NCI-H2171 treated with DMSO at 0.1 percent for 48 hours (cell line): ENCODE results near the gene CELF5.

Experiments
- DNase-seq: peaks from one replicate; lab custom pipeline; 2025; lab: John Stamatoyannopoulos, UW

Gene CELF5

DNA sequence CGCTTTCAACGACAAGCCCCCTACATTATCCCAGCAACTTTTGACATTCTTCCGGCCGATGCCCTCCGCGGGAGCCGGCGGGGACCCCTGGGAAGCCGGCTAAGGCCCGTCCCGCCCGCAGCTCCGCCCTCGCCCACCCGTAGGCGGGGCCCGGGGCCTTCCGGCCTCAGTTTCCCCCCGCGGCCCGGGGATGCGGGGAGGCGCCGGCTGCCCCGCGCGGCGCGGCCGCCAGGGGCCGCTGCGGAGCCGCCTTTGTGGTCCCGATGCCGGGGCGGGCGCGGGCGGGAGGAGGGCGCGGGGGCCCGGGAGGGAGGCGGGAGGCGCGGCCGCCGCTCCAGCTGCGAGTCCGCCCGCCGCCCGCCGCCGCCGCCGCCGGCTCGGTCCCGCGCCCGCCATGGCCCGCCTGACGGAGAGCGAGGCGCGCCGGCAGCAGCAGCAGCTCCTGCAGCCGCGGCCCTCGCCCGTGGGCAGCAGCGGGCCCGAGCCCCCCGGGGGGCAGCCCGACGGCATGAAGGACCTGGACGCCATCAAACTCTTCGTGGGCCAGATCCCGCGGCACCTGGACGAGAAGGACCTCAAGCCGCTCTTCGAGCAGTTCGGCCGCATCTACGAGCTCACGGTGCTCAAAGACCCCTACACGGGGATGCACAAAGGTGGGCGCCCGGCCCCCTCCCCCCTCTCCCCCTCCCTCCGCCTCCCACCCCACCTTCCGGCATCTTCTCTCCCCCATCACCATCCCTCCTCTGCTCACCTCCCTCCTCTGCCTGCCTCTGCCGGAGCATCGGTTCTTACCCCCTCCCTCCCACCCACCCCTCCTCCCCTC, at the start of gene CELF5:
CELF5 (plus strand) TSS at position 316 of the 823 bp plus-strand sequence; CDS start at position 395, 79 bp downstream.
- peak; percentile 62 for DNase-seq

GRCh38 chr19:3175781-3176714, 48.4 kb upstream of the CELF5 start:
- peak; percentile 73 for DNase-seq

- DNase-seq, result no peak
These were observed 47.6 kb upstream of the CELF5 start for GRCh38 chr19:3176715-3177501.

- no peak for DNase-seq
These were observed 46.0 kb upstream of the CELF5 start, which contains the start of gene S1PR4 for GRCh38 chr19:3178377-3178972. TSS of gene S1PR4 (plus strand) at chr19:3178769. CDS start at chr19:3178793, 24 bp downstream.

GRCh38 chr19:3178973-3179738, 45.3 kb upstream of the CELF5 start:
- no peak for DNase-seq

DNA sequence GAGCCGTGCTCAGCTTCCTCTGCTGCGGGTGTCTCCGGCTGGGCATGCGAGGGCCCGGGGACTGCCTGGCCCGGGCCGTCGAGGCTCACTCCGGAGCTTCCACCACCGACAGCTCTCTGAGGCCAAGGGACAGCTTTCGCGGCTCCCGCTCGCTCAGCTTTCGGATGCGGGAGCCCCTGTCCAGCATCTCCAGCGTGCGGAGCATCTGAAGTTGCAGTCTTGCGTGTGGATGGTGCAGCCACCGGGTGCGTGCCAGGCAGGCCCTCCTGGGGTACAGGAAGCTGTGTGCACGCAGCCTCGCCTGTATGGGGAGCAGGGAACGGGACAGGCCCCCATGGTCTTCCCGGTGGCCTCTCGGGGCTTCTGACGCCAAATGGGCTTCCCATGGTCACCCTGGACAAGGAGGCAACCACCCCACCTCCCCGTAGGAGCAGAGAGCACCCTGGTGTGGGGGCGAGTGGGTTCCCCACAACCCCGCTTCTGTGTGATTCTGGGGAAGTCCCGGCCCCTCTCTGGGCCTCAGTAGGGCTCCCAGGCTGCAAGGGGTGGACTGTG, 44.6 kb upstream of the CELF5 start:
- DNase-seq, result no peak

- no peak for DNase-seq
These were observed 40.5 kb upstream of the CELF5 start for GRCh38 chr19:3183721-3184641.

GRCh38 chr19:3184847-3185460, 39.5 kb upstream of the CELF5 start:
- DNase-seq, result peak; percentile 95

- DNase-seq, result peak; percentile 98
These were observed 38.9 kb upstream of the CELF5 start, which contains the start of gene NCLN for GRCh38 chr19:3185461-3186159. TSS of gene NCLN (plus strand) at chr19:3185930. CDS start at chr19:3186031, 101 bp downstream.

DNA sequence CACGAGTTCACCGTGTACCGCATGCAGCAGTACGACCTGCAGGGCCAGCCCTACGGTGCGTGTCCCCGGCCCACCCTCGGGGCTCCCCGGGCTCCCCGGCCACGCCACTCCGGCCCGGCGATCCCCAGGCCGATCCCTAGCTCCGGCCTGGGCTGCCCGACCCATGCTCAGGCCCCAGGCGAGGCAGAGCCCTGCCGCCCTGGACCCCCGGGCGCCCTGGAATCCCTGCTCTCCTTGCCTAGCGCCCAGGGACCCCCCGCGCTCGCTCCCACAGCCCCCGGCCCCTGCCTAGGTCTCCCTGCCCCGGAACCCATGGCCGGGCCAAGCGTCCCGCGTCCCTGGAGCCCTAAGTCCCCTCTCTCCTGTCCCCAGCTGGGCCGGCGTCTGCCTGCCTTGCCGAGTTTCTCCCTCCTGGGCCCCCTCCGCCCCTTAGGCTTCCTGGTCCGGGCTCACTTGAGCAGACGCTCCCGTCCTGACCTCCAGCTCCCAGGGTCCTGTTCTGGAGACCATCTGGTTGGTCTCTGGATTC, 38.2 kb upstream of the CELF5 start:
- DNase-seq, result no peak

- no peak for DNase-seq
These were observed 37.4 kb upstream of the CELF5 start for GRCh38 chr19:3186891-3187661.

DNA sequence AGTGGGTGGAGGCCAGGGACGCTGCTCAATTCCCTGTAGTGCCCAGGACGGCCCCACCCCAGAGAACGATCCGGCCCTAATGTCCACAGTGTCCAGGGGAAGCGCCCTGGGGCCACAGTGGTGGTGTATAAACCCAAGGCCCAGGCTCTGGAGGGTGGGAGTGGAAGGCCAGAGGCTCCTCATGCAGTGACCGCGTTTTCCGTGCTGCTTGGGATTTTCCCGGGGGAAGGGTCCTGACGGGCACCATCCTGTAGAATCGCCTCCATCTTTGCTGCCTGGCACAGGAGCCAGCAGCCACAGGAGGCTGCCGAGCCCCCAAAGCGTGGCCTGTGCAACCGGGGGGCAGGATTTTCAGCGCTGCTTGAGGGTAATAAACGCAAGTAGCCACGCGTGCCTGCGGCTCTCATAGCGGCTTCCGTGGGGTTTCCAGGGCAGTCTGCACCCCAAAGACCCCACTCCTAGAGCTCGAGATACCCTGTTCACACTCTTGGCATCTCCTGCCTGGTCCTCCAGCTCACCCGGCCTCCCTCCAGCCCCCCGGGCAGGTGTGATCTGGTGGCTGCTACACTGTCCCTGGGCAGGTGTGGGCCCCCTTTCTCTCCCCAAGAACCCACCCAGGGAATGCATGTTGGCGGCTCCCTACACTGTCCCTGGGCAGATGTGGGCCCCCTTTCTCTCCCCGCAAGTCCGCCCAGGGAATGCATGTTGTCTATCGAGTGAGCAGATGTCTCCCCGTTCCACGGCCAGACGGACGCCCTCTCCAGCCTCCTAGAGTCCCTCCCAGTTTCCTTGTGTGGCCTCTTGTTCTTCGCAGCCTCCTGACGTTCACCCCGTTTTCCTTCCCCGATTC, 36.6 kb upstream of the CELF5 start:
- no peak for DNase-seq

- DNase-seq, result no peak
These were observed 35.5 kb upstream of the CELF5 start for GRCh38 chr19:3188627-3189596.

DNA sequence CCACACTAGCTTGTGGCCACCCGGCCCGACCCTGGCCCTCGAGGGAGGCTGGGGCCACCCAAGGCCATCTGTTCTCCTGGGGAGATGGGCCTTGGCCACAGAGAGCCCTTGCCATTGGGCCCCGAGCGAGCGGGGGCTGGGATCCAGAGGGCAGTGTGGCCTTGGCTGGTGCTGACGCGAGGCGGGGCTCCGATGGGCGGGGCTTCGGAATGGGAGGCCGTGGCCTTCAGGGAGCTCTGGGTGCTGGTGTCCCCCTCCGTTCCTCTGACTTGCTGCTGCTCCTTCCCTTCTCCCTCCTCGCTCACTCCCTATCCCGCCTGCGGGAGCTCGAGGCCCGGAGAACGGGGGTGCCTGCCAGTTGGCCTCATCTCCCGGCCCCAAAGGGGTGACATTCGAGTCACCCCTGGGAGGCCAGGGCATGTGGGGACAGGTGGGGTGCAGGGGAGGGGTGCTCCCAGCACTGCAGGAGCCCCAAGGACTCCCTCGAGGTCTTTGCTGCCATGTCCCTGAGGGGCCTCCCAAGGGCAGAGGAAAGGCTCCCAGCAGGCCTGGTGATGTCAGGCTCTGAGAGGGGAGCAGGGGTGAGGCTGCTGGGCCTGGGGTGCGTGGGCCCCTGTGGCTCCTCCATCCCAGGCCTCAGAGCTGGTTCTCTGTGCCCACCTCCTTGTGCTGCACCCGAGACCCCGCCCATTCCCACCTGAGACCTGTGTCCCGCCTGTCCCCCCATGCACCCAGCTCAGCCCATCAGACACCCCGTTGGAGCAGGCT, 34.6 kb upstream of the CELF5 start:
- DNase-seq, result no peak
